ENCODE measurements around the gene ERC2. TPM values are rescaled to one million over a fixed set of nuclear protein-coding genes. Genes with fewer than 3 reads are reported as not detected.
"Not testable (repeated sequence)": the region's sequence is repeated elsewhere in the genome, so short reads cannot be mapped to it uniquely, and the experiment has no call there.

The ERC2 gene
- polyA plus RNA-seq, 1 donor: 1.6 TPM

GRCh38 chr3:55508335-55508734 is 959.9 kb downstream of the ERC2 start:
- no peak for DNase-seq

- no peak for DNase-seq
These were observed 960.5 kb downstream of the ERC2 start for GRCh38 chr3:55507808-55508207.

- DNase-seq: no peak
These were observed 962.5 kb downstream of the ERC2 start for GRCh38 chr3:55505776-55506175.

- DNase-seq: not testable (repeated sequence)
These were observed 963.2 kb downstream of the ERC2 start for GRCh38 chr3:55505102-55505501.

GRCh38 chr3:55501905-55502304 is 966.4 kb downstream of the ERC2 start:
- DNase-seq: no peak

GRCh38 chr3:55500555-55501330 is 967.5 kb downstream of the ERC2 start:
- DNase-seq: no peak

GRCh38 chr3:55498520-55498919 is 969.7 kb downstream of the ERC2 start:
- no peak for DNase-seq

- DNase-seq: no peak
These were observed 971.0 kb downstream of the ERC2 start for GRCh38 chr3:55497250-55497649.

GRCh38 chr3:55494976-55495375 is 973.3 kb downstream of the ERC2 start:
- DNase-seq: no peak

- no peak for DNase-seq
These were observed 975.3 kb downstream of the ERC2 start for GRCh38 chr3:55492976-55493375.

GRCh38 chr3:55491296-55491816 is 976.9 kb downstream of the ERC2 start:
- no peak for DNase-seq

- DNase-seq: no peak
These were observed 977.9 kb downstream of the ERC2 start for GRCh38 chr3:55490276-55490913.

- DNase-seq: no peak
These were observed 978.5 kb downstream of the ERC2 start for GRCh38 chr3:55489798-55490132.

GRCh38 chr3:55488398-55489055 is 979.7 kb downstream of the ERC2 start:
- DNase-seq: peak; percentile 83

GRCh38 chr3:55487381-55488241 is 980.7 kb downstream of the ERC2 start:
- DNase-seq: peak; percentile 68

- DNase-seq: peak; percentile 42
These were observed 981.3 kb downstream of the ERC2 start, which contains the start of gene WNT5A for GRCh38 chr3:55486857-55487380. WNT5A (minus strand) TSS chr3:55487306; CDS start chr3:55486985, 321 bp downstream.

GRCh38 chr3:55486101-55486856 is 982.0 kb downstream of the ERC2 start:
- peak; percentile 79 for DNase-seq

GRCh38 chr3:55484801-55485791 is 983.2 kb downstream of the ERC2 start:
- peak; percentile 90 for DNase-seq

- peak; percentile 24 for DNase-seq
These were observed 984.0 kb downstream of the ERC2 start for GRCh38 chr3:55484191-55484689.

All from hindlimb muscle (tissue), 1 donor.